Ishikawa (cell line): Measurements from ENCODE around the gene OLAH.

ENCODE experiments used
- CREB1 ChIP-seq: IDR thresholded peaks from 2 replicates; pipeline ENCODE4 v1.6.1; 2012; ENCODE audit warnings: low read depth
- EGR1 ChIP-seq: IDR thresholded peaks from 2 replicates; pipeline ENCODE4 v1.6.1; 2012
- EP300 ChIP-seq: IDR thresholded peaks from 2 replicates; pipeline ENCODE4 v1.6.1; 2012; ENCODE audit warnings: borderline replicate concordance
- FOXM1 ChIP-seq: IDR thresholded peaks from 2 replicates; pipeline ENCODE4 v1.6.1; 2012; ENCODE audit warnings: low read depth, borderline replicate concordance
- NFIC ChIP-seq: IDR thresholded peaks from 2 replicates; pipeline ENCODE4 v1.6.1; 2012
- TAF1 ChIP-seq: IDR thresholded peaks from 2 replicates; pipeline ENCODE4 v1.6.1; 2012; ENCODE audit warnings: low read depth, mild to moderate bottlenecking
- TCF12 ChIP-seq: IDR thresholded peaks from 2 replicates; pipeline ENCODE4 v1.6.1; 2012; ENCODE audit warnings: low read depth
- ZBTB7A ChIP-seq: IDR thresholded peaks from 2 replicates; pipeline ENCODE4 v1.6.1; 2012; ENCODE audit warnings: low read depth
- TF ChIP-seq, protein P1 (sequence below): IDR thresholded peaks from 2 replicates; pipeline ENCODE4 v1.6.1; 2012

OLAH gene

DNA sequence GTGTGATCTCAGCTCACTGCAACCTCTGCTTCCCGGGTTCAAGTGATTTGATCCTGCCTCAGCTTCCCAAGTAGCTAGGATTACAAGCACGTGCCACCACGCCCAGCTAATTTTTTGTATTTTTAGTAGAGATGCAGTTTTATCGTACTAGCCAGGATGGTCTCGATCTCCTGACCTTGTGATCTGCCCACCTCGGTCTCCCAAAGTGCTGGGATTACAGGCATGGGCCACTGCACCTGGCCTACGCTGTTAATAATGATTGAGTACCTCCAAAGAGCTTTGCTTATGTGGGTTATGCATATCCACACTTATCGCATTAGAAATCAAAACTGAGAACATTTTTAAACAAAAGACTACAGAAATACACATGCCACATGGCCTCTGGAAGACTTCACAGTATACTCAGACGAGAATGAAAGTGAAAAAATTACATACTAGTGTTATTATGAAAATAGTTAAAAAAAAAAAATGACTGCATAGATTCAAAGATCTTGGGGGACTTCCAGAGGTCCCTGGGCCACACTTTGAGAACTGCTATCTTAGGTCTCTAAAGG is 78.8 kb downstream of the OLAH start:
- no peak for TF ChIP-seq EP300
- TF ChIP-seq, protein P1, sequence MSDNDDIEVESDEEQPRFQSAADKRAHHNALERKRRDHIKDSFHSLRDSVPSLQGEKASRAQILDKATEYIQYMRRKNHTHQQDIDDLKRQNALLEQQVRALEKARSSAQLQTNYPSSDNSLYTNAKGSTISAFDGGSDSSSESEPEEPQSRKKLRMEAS = no peak
- no peak for TF ChIP-seq FOXM1
- TF ChIP-seq EGR1 = no peak
- no peak for TF ChIP-seq NFIC
- no peak for TF ChIP-seq ZBTB7A
- TF ChIP-seq CREB1 = no peak
- TF ChIP-seq TCF12 = no peak
- TF ChIP-seq TAF1 = no peak
